ENCODE data around the gene DPF3. TPM values are rescaled to one million over a fixed set of nuclear protein-coding genes. Genes with fewer than 3 reads are reported as not detected.

Gene DPF3
- total RNA-seq, 6 experiments from 2014 or later, result 4.1 to 6.6 (median 5.4) TPM

DNA sequence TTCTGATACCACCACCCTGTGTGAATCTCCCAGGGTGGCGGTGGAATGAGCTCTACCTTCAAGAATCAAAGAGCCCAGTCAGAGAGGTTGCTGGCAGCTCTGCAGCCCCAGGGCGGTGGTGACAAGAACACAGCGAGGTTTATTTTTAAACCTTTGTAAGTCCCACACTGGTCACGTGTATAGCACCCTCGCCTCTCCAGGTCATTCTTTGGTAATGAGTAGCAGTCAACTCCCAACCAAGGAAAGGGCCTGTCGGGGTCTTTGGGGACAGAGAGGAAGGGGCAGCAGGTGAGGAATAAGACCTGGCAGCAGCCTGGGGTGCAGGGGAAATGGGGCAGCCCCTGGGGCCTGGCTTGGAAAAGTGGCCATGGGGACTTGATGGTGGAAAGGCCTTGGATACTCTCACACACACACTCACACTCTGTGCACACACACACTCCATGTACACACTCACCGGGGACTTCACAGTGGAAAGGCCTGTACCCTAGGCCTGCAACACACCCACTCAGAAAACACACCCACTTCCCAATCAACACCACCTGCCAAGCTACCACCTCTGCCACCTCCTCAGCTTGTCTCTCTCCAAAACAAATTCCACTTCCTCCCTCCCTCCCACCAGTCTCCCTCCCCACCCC, 178.6 kb downstream of the DPF3 start:
- peaks cover 15% of the 10 kb centered on the region for H3K36me3 Mint-ChIP-seq (ENCODE audit: low read depth)
- H3K9me3 Mint-ChIP-seq, result no peaks in the 10 kb centered on the region
- H3K4me1 Mint-ChIP-seq (ENCODE audit: low read depth), result peaks cover 26% of the 10 kb centered on the region
- H3K27ac Mint-ChIP-seq, result no peak overlapping the region; the same call in 1 of the 2 replicates
- no peaks in the 10 kb centered on the region; the same call in 1 of the 2 replicates for H3K27me3 Mint-ChIP-seq (ENCODE audit: insufficient read depth)
- DNase-seq, result no peak
- no peak overlapping the region for H3K4me3 Mint-ChIP-seq
- no peak for TF ChIP-seq CTCF (IDR thresholded peaks at IDR 0.05)

DNA sequence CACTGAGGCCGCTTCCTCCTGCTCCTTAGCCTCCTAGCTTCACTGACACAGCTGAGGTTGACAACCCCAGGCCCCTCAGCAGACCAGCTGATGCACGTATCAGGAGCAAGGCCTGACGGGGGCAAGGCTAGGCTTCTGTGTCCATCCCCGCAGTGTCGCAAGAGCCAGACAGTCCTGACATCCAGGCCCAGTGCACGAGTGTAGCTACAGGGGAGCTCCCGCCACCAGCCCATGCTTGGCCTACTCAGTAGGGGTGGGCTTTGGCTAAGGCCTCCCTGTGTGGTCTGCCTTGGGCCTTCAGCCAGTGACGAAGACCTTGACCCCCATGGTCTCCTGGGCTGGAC, 179.1 kb downstream of the DPF3 start:
- Mint-ChIP-seq H3K27ac (no peak overlapping the region), H3K27me3 (ENCODE audit: insufficient read depth) (no peaks in the 10 kb centered on the region; the same call in 1 of the 2 replicates), H3K4me1 (ENCODE audit: low read depth) (peaks cover 26% of the 10 kb centered on the region), H3K9me3 (no peaks in the 10 kb centered on the region), H3K36me3 (ENCODE audit: low read depth) (peaks cover 15% of the 10 kb centered on the region), H3K4me3 (no peak overlapping the region)
- no peak for TF ChIP-seq CTCF (IDR thresholded peaks at IDR 0.05)
- no peak for DNase-seq

DNA sequence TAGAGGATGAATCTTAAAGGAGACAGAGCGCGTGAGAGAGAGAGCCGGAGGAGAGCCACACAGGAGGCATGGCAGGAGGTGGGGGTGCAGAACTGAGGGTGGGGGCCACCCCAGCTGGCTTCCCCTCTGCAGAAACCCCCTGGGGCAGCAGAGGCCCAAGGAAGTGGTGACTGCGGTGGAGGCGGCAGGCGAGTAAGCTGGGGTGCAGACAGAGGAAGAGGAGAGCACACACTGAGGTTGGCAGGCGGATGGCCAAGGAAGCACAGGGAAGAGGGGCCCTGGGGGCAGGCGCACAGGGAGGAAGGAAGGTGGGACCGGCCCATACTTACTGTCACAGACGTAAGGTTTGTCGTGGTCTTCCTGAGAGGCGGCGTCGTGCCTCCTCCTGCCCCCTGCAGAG, 179.8 kb downstream of the DPF3 start:
- no peaks in the 10 kb centered on the region; the same call in 1 of the 2 replicates for H3K27me3 Mint-ChIP-seq (ENCODE audit: insufficient read depth)
- no peaks in the 10 kb centered on the region for H3K9me3 Mint-ChIP-seq
- H3K4me3 Mint-ChIP-seq, result no peak overlapping the region
- H3K4me1 Mint-ChIP-seq (ENCODE audit: low read depth), result peaks cover 26% of the 10 kb centered on the region
- DNase-seq, result no peak
- peaks cover 15% of the 10 kb centered on the region for H3K36me3 Mint-ChIP-seq (ENCODE audit: low read depth)
- TF ChIP-seq CTCF (IDR thresholded peaks at IDR 0.05), result no peak
- H3K27ac Mint-ChIP-seq, result no peak overlapping the region

GRCh38 chr14:72711936-72712335, 182.0 kb downstream of the DPF3 start:
- Mint-ChIP-seq H3K9me3 (no peaks in the 10 kb centered on the region), H3K4me1 (ENCODE audit: low read depth) (peaks cover 23% of the 10 kb centered on the region), H3K27me3 (ENCODE audit: insufficient read depth) (peaks cover 1% of the 10 kb centered on the region; the same call in 1 of the 2 replicates), H3K27ac (no peak overlapping the region), H3K36me3 (ENCODE audit: low read depth) (peaks cover 22% of the 10 kb centered on the region), H3K4me3 (no peak overlapping the region)
- no peak for TF ChIP-seq CTCF (IDR thresholded peaks at IDR 0.05)
- DNase-seq, result no peak

- peaks cover 4% of the 10 kb centered on the region for H3K4me1 Mint-ChIP-seq (ENCODE audit: low read depth)
- H3K4me3 Mint-ChIP-seq, result no peak overlapping the region
- no peak for TF ChIP-seq CTCF (IDR thresholded peaks at IDR 0.05)
- no peak for DNase-seq
- no peak overlapping the region for H3K27ac Mint-ChIP-seq
- H3K36me3 Mint-ChIP-seq (ENCODE audit: low read depth), result peaks cover 15% of the 10 kb centered on the region
- peaks cover 1% of the 10 kb centered on the region; the same call in 1 of the 2 replicates for H3K27me3 Mint-ChIP-seq (ENCODE audit: insufficient read depth)
- no peaks in the 10 kb centered on the region for H3K9me3 Mint-ChIP-seq
Observed at GRCh38 chr14:72709916-72710611, 183.8 kb downstream of the DPF3 start.
